Parathyroid adenoma (tissue), 2 donors: ENCODE results near the gene DYNC1I1.

ENCODE experiments used
- H2AFZ ChIP-seq: fragments of 300-600 bp; sonication (generic); one replicate; pipeline ENCODE4 v1.7.0; 2017; ENCODE audit warnings: antibody characterized with exemption, mild to moderate bottlenecking
- H3K27ac ChIP-seq: fragments of 300-600 bp; sonication (generic); one replicate; pipeline ENCODE4 v1.7.0; 2017
- H3K27me3 ChIP-seq: fragments of 300-600 bp; sonication (generic); one replicate; pipeline ENCODE4 v1.7.0; 2017; ENCODE audit warnings: low read length; ENCODE audit not compliant: control insufficient read depth, insufficient read depth
- H3K36me3 ChIP-seq: fragments of 300-600 bp; sonication (generic); one replicate; pipeline ENCODE4 v1.7.0; 2017; ENCODE audit warnings: low read length; ENCODE audit not compliant: control insufficient read depth, insufficient read depth
- H3K4me1 ChIP-seq: fragments of 300-600 bp; sonication (generic); one replicate; pipeline ENCODE4 v1.7.0; 2017; ENCODE audit warnings: control low read depth
- H3K4me2 ChIP-seq: fragments of 300-600 bp; sonication (generic); one replicate; pipeline ENCODE4 v1.7.0; 2017; ENCODE audit warnings: low read length
- H3K4me3 ChIP-seq: fragments of 300-600 bp; sonication (generic); one replicate; pipeline ENCODE4 v1.7.0; 2017; ENCODE audit warnings: low read depth, low read length
- H3K79me2 ChIP-seq: fragments of 300-600 bp; sonication (generic); one replicate; pipeline ENCODE4 v1.7.0; 2017; ENCODE audit warnings: control low read depth
- H3K9ac ChIP-seq: fragments of 300-600 bp; sonication (generic); one replicate; pipeline ENCODE4 v1.7.0; 2017; ENCODE audit warnings: mild to moderate bottlenecking
- H3K9me3 ChIP-seq: fragments of 300-600 bp; sonication (generic); one replicate; pipeline ENCODE4 v1.7.0; 2017; ENCODE audit warnings: low read length; ENCODE audit not compliant: control insufficient read depth
- CTCF ChIP-seq: fragments of 300-600 bp; sonication (generic); IDR thresholded peaks from one replicate; pipeline ENCODE4 v1.7.0; 2017; ENCODE audit warnings: antibody characterized with exemption, mild to moderate bottlenecking
- donor health status: primary hyperparathyroidism.

The DYNC1I1 gene

GRCh38 chr7:95794917-95795515, 22.7 kb downstream of the DYNC1I1 start:
- no peak overlapping the region for H3K4me3 ChIP-seq
- H3K9me3 ChIP-seq = no peaks in the 10 kb centered on the region
- no peak overlapping the region for H2AFZ ChIP-seq
- H3K79me2 ChIP-seq = no peaks in the 10 kb centered on the region
- peak; percentile 61 for TF ChIP-seq CTCF
- H3K27me3 ChIP-seq = no peaks in the 10 kb centered on the region
- H3K4me2 ChIP-seq = no peak overlapping the region
- H3K9ac ChIP-seq = no peak overlapping the region
- H3K27ac ChIP-seq = no peak overlapping the region
- H3K4me1 ChIP-seq = no peaks in the 10 kb centered on the region
- no peaks in the 10 kb centered on the region for H3K36me3 ChIP-seq

- no peaks in the 10 kb centered on the region for H3K9me3 ChIP-seq
- no peak for TF ChIP-seq CTCF
- H3K4me1 ChIP-seq = no peaks in the 10 kb centered on the region
These were observed 24.3 kb downstream of the DYNC1I1 start for GRCh38 chr7:95796617-95797016.

DNA sequence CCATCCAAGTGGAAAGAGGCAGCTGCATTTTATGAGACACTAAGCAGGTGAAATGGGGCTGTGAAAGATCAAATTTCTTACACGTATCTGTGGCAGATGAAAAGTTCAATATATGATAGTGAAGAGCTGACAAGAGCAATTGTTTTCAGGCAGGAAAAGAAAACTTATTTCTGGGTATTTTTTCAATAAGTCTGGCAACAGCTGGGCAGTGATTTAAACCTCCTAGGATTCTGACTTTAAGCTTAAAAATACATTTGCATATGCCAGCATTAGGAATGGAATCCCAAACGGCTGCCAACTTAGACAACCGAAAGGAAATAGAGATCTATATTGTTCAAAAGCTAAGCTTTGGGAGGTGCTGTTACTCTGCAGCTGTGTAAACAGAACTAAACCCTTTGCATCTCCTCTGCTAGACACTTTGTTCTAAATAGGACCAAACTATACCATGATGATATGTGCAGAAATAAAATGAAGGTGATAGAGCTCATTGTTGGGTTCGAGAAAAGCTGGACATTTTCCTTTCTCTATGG, 26.1 kb downstream of the DYNC1I1 start:
- H3K79me2 ChIP-seq = no peaks in the 10 kb centered on the region
- H3K36me3 ChIP-seq = no peaks in the 10 kb centered on the region
- H3K27me3 ChIP-seq = no peaks in the 10 kb centered on the region
- TF ChIP-seq CTCF = no peak
- no peak overlapping the region for H3K9ac ChIP-seq
- no peaks in the 10 kb centered on the region for H3K4me1 ChIP-seq
- H3K4me3 ChIP-seq = no peak overlapping the region
- H3K27ac ChIP-seq = no peak overlapping the region
- no peak overlapping the region for H3K4me2 ChIP-seq
- H2AFZ ChIP-seq = no peak overlapping the region
- H3K9me3 ChIP-seq = no peaks in the 10 kb centered on the region

More at GRCh38 chr7:95796617-95797016, 24.3 kb downstream of the DYNC1I1 start:
- Histone ChIP-seq H3K4me2 (no peak overlapping the region), H2AFZ (no peak overlapping the region), H3K79me2 (no peaks in the 10 kb centered on the region), H3K27ac (no peak overlapping the region), H3K4me3 (no peak overlapping the region), H3K36me3 (no peaks in the 10 kb centered on the region), H3K27me3 (no peaks in the 10 kb centered on the region), H3K9ac (no peak overlapping the region)

GRCh38 chr7:95800787-95801186, 28.4 kb downstream of the DYNC1I1 start:
- Histone ChIP-seq H3K27ac (no peak overlapping the region), H3K79me2 (no peaks in the 10 kb centered on the region), H3K36me3 (no peaks in the 10 kb centered on the region), H3K4me3 (no peak overlapping the region), H3K4me1 (no peaks in the 10 kb centered on the region), H3K27me3 (no peaks in the 10 kb centered on the region), H3K9me3 (no peaks in the 10 kb centered on the region), H3K4me2 (no peak overlapping the region), H2AFZ (no peak overlapping the region), H3K9ac (no peak overlapping the region)
- no peak for TF ChIP-seq CTCF

GRCh38 chr7:95802270-95802669, 29.9 kb downstream of the DYNC1I1 start:
- Histone ChIP-seq H3K4me1 (no peaks in the 10 kb centered on the region), H3K4me2 (no peak overlapping the region), H3K4me3 (no peak overlapping the region), H3K9ac (no peak overlapping the region), H3K27ac (no peak overlapping the region), H3K9me3 (no peaks in the 10 kb centered on the region), H3K36me3 (no peaks in the 10 kb centered on the region), H2AFZ (no peak overlapping the region), H3K79me2 (no peaks in the 10 kb centered on the region), H3K27me3 (no peaks in the 10 kb centered on the region)
- no peak for TF ChIP-seq CTCF
